Hepatocyte (in vitro differentiated cells): ENCODE measurements around the gene GUCD1. TPM values are rescaled to one million over a fixed set of nuclear protein-coding genes. Genes with fewer than 3 reads are reported as not detected.
"Not testable (repeated sequence)": the region's sequence is repeated elsewhere in the genome, so short reads cannot be mapped to it uniquely, and the experiment has no call there.

Source experiments
- DNase-seq: peaks from one replicate; pipeline ENCODE4 v3.0.0-alpha.2; 2016; ENCODE audit warnings: low spot score
- H2AFZ ChIP-seq: fragments of 200-600 bp; sonication (generic); 2 replicates; pipeline ENCODE4 v1.6.0; 2016; ENCODE audit warnings: antibody characterized with exemption, mild to moderate bottlenecking
- H3K27ac ChIP-seq: fragments of 200-600 bp; sonication (generic); 2 replicates; pipeline ENCODE4 v1.5.1; 2016; ENCODE audit warnings: mild to moderate bottlenecking
- H3K27me3 ChIP-seq: fragments of 200-600 bp; sonication (generic); 2 replicates; pipeline ENCODE4 v1.6.1; 2016
- H3K36me3 ChIP-seq: fragments of 200-600 bp; sonication (generic); replicated peaks from 2 replicates; pipeline ENCODE4 v1.5.1; 2016; ENCODE audit warnings: low read depth; ENCODE audit not compliant: insufficient read depth
- H3K4me1 ChIP-seq: fragments of 200-600 bp; sonication (generic); 2 replicates; pipeline ENCODE4 v1.5.1; 2016; ENCODE audit warnings: mild to moderate bottlenecking, moderate library complexity; ENCODE audit not compliant: insufficient read depth
- H3K4me2 ChIP-seq: fragments of 200-600 bp; sonication (generic); 2 replicates; pipeline ENCODE4 v1.6.0; 2016
- H3K4me3 ChIP-seq: fragments of 200-600 bp; sonication (generic); 2 replicates; pipeline ENCODE4 v1.5.1; 2016; ENCODE audit warnings: mild to moderate bottlenecking
- H3K79me2 ChIP-seq: fragments of 200-600 bp; sonication (generic); 2 replicates; pipeline ENCODE4 v1.6.0; 2017; ENCODE audit warnings: mild to moderate bottlenecking
- H3K9me2 ChIP-seq: fragments of 200-600 bp; sonication (generic); replicated peaks from 2 replicates; pipeline ENCODE4 v1.6.0; 2017; ENCODE audit warnings: mild to moderate bottlenecking; ENCODE audit not compliant: insufficient read depth
- H3K9me3 ChIP-seq: fragments of 200-600 bp; sonication (generic); 2 replicates; pipeline ENCODE4 v1.5.1; 2016; ENCODE audit warnings: low read depth, mild to moderate bottlenecking
- H4K20me1 ChIP-seq: fragments of 200-600 bp; sonication (generic); 2 replicates; pipeline ENCODE4 v1.6.0; 2016; ENCODE audit warnings: mild to moderate bottlenecking; ENCODE audit not compliant: insufficient read depth, poor library complexity, severe bottlenecking
- EZH2 ChIP-seq: fragments of 200-600 bp; sonication (generic); IDR thresholded peaks from 2 replicates; pipeline ENCODE4 v1.6.1; 2016; ENCODE audit warnings: antibody characterized with exemption, mild to moderate bottlenecking, borderline replicate concordance
- EZH2phosphoT487 ChIP-seq: fragments of 200-600 bp; sonication (generic); IDR thresholded peaks from one replicate; pipeline ENCODE4 v1.6.1; 2018; ENCODE audit warnings: antibody characterized with exemption, mild to moderate bottlenecking, low read depth, moderate library complexity; ENCODE audit not compliant: unreplicated experiment, severe bottlenecking
- whole genome bisulfite sequencing: methylation state at CpG from one replicate; pipeline ENCODE4 v1.1.6; 2016; ENCODE audit warnings: low lambda C conversion rate; ENCODE audit errors: missing lambda C conversion rate; 5-methylcytosine and 5-hydroxymethylcytosine counted together
- polyA plus RNA-seq: library from polyadenylated mRNA; unstranded; fragments of >200 nt; fragmentation: Nextera tagmentation; extraction: Ambion mirVana; gene quantifications from 2 replicates; pipeline ENCODE4 v1.2.1, GENCODE V29; 2016
- total RNA-seq: library from RNA; depleted of rRNA; stranded (reverse); fragments of >200 nt; gene quantifications from 2 replicates; pipeline ENCODE4 v1.2.3, GENCODE V29; 2014
- TF ChIP-seq, protein P1 (sequence below): fragments of 200-600 bp; sonication (generic); IDR thresholded peaks from 2 replicates; pipeline ENCODE4 v1.5.1; 2016; ENCODE audit warnings: antibody characterized with exemption, mild to moderate bottlenecking; ENCODE audit not compliant: poor library complexity

Gene GUCD1
- total and polyA plus RNA-seq, 2 experiments from 2014 or later = 102 to 149 TPM

DNA sequence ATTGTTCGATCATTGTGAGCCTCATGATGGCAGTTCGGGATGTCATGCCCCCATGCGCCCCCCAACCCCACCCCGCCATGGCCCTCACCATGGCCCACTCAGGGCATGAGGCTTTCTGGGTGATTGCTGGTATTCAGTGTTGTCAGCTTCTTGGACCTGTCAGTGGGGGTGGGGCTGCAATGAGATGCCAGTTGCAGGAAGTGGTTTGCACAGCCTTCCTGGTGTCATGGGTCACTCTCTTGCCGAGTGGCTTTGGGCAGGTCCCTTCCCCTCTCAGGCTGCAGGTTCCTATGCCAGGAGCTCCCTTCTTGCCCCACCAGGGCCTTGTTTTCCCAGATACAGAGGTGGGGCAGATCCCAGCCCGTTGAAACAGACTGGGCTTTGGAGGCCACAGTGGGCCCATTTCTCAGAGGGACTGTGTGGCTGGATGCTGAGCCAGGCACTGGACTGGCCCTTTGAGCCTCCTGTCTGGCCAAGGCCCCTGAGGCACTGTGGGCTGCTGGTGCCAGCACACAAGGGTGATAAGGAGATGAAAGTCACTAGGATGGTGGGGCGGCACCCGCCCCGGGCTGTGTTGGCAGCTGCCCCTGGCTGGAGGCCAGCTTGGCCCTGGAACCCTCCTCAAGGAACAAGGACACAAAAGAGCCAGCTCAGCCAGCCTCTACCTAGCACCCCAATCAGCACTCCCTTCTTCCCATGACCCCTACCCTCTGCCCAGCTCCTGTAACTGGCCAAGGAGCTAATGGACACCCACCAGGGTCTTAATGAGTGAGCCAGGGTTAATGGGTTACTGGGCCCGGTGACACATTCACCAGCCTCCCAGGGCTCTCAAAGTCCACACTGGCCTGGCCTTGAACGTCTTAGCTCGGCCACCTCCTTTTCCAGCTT lies 46.5 kb upstream of the GUCD1 start:
- H3K36me3 ChIP-seq = no peaks in the 10 kb centered on the region
- H3K27me3 ChIP-seq = no peaks in the 10 kb centered on the region
- no peak overlapping the region for H2AFZ ChIP-seq
- no peaks in the 10 kb centered on the region for H3K79me2 ChIP-seq
- no peak overlapping the region for H3K4me3 ChIP-seq
- H3K9me2 ChIP-seq = no peaks in the 10 kb centered on the region
- TF ChIP-seq, protein P1, sequence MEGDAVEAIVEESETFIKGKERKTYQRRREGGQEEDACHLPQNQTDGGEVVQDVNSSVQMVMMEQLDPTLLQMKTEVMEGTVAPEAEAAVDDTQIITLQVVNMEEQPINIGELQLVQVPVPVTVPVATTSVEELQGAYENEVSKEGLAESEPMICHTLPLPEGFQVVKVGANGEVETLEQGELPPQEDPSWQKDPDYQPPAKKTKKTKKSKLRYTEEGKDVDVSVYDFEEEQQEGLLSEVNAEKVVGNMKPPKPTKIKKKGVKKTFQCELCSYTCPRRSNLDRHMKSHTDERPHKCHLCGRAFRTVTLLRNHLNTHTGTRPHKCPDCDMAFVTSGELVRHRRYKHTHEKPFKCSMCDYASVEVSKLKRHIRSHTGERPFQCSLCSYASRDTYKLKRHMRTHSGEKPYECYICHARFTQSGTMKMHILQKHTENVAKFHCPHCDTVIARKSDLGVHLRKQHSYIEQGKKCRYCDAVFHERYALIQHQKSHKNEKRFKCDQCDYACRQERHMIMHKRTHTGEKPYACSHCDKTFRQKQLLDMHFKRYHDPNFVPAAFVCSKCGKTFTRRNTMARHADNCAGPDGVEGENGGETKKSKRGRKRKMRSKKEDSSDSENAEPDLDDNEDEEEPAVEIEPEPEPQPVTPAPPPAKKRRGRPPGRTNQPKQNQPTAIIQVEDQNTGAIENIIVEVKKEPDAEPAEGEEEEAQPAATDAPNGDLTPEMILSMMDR = no peak
- TF ChIP-seq EZH2 = no peak
- TF ChIP-seq EZH2phosphoT487 = no peak
- WGBS = 72% methylated on average over 12 of the region's 12 CpGs
- H3K27ac ChIP-seq = no peak overlapping the region
- H4K20me1 ChIP-seq = no peaks in the 10 kb centered on the region
- no peak overlapping the region for H3K4me2 ChIP-seq
- no peak for DNase-seq
- H3K4me1 ChIP-seq = peaks cover 26% of the 10 kb centered on the region
- no peaks in the 10 kb centered on the region for H3K9me3 ChIP-seq

DNA sequence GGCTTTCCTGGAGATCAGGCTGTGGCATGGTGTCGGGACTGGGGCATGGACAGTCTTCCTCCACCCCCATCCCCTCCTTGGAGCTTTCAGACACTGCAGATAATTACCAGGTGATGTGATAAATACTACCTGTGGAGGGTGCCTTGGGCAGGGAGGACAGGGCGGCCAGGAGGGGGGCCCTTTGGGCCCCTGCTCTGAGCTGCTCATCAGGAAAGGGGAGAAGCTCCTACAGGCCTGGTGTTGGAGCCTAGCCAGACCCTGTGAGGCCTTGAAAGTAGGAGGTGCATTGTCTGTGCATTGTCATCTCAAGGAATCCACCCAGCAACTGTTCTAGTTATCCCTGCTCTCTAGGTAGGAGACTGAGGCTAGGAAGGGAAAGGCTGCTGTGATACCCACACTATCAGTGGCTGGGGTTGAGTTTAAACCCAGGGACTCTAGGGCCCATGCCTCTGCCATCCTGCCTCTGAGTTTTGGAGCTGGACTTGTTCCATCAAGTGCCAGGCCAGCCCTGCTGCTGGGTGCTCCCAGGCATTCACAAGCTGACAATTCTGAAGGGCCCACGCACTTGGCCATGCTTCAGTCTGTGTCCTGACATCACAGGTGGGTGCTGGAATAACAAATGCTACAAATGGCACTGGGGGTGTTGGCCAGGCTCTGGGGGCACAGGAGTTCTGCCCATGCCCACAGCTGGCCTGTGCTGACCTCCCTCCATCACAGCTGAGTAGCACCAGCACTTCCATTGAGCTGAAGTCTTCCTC lies 45.2 kb upstream of the GUCD1 start:
- not testable (repeated sequence) for H4K20me1 ChIP-seq, DNase-seq, H3K79me2 ChIP-seq, H3K27me3 ChIP-seq, H3K27ac ChIP-seq, H3K4me3 ChIP-seq, H2AFZ ChIP-seq, H3K36me3 ChIP-seq, H3K9me3 ChIP-seq, H3K4me2 ChIP-seq, H3K9me2 ChIP-seq
- H3K4me1 ChIP-seq = peaks cover 24% of the 10 kb centered on the region
- 72% methylated on average over 3 of the region's 3 CpGs for WGBS

DNA sequence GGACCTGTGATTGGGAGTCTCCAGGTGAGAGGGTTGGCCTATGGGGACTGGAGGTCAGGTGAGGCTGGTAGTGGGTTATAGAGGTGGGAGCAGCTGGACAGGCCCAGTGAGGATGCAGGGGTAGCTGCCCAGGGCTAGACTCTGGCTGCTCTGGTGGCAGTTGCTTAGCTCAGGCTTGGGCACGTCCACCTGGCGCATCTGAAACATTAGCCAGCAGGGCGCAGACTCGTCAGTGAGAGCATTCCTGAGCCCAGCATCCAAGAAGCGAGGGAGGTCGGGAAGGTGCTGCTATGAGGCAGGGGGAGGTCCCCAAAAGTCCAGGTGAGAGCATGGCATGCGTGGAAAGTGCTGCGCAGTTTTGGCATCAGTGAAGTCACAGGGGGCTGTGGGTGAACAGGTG lies 44.6 kb upstream of the GUCD1 start:
- no peak for TF ChIP-seq EZH2phosphoT487
- Histone ChIP-seq H3K79me2 (no peaks in the 10 kb centered on the region), H3K27ac (no peak overlapping the region), H3K9me2 (no peaks in the 10 kb centered on the region), H4K20me1 (no peaks in the 10 kb centered on the region), H3K27me3 (no peaks in the 10 kb centered on the region), H3K36me3 (no peaks in the 10 kb centered on the region), H3K4me2 (no peak overlapping the region), H3K4me3 (no peak overlapping the region), H3K9me3 (no peaks in the 10 kb centered on the region), H3K4me1 (peaks cover 26% of the 10 kb centered on the region), H2AFZ (no peak overlapping the region)
- no peak for DNase-seq
- WGBS = 83% methylated on average over 8 of the region's 8 CpGs

DNA sequence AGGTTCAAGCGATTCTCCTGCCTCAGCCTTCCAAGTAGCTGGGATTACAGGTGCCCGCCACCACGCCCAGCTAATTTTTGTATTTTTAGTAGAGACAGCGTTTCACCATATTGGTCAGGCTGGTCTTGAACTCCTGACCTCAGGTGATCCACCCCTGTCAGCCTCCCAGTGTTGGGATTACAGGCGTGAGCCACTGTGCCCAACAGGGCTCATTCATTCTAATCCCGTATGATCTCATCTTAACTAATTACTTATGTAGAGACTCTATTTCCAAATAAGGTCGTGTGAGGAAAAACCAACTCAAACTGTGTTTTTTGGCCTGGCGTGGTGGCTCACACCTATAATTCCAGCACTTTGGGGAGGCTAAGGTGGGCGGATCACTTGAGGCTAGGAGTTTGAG lies 42.1 kb upstream of the GUCD1 start:
- not testable (repeated sequence) for H4K20me1 ChIP-seq, H3K27ac ChIP-seq, DNase-seq, H3K9me3 ChIP-seq, H3K4me2 ChIP-seq, H3K4me3 ChIP-seq, H2AFZ ChIP-seq, H3K79me2 ChIP-seq, H3K36me3 ChIP-seq, H3K9me2 ChIP-seq, H3K27me3 ChIP-seq
- WGBS = 93% methylated on average over 9 of the region's 9 CpGs
- H3K4me1 ChIP-seq = peaks cover 21% of the 10 kb centered on the region

DNA sequence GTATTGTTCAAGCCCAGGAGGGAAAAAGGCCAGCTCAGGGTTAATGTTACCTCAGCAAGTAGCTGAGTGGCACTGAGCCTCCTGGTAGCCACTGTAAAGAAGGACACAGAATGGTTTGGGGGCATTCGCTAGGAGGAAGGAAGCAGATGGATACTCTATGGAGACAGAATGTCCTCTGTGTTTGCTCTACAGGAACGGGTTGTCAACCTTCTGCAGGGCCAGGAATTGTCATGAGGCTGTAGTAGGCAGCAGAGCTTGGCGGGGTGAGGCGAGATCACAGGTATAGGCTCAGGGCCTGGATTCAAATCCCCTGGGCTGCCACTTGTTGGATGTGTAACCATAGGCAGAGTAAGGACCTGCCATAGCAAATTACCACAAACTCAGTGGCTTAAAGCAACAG lies 40.9 kb upstream of the GUCD1 start:
- no peaks in the 10 kb centered on the region for H3K27me3 ChIP-seq
- no peaks in the 10 kb centered on the region for H3K36me3 ChIP-seq
- DNase-seq = no peak
- H3K4me3 ChIP-seq = no peak overlapping the region
- H3K79me2 ChIP-seq = peaks cover 3% of the 10 kb centered on the region
- H3K9me2 ChIP-seq = no peaks in the 10 kb centered on the region
- WGBS = 97% methylated on average over 4 of the region's 4 CpGs
- TF ChIP-seq EZH2phosphoT487 (no peak), EZH2 (no peak)
- TF ChIP-seq, protein P1 = no peak
- H2AFZ ChIP-seq = no peak overlapping the region
- H4K20me1 ChIP-seq = no peaks in the 10 kb centered on the region
- no peak overlapping the region for H3K4me2 ChIP-seq
- H3K27ac ChIP-seq = no peak overlapping the region
- peaks cover 14% of the 10 kb centered on the region for H3K4me1 ChIP-seq
- no peaks in the 10 kb centered on the region for H3K9me3 ChIP-seq
